LNCAP (cell line): ENCODE measurements around the gene PYHIN1.

Experiments
- TF ChIP-seq, protein P1 (sequence below): fragments of 450-650 bp; IDR thresholded peaks from 2 replicates; pipeline ENCODE4 v1.5.1; 2017; ENCODE audit warnings: mild to moderate bottlenecking

The PYHIN1 gene

DNA sequence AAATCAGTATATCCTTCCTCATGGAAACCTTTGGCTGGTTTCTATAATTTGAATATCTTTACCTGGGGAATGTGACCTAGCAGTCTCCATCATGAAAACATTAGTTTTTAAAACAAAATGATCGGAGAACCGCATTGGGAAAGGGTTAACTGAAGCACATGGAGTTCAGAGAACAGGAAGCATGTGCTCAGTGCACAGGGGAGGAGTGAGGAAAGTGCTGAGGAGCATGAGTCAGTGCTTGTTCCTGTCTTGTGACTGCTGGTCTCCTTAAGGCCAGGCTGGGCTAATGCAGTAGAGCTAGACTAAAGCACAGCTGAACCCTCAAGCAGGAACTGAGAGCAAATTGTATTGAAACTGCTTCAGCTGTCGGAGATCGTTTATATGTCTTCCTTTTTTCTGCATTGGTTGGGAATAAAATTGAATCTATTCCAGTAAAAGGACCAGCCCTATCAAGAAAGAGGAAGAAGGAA is 84.1 kb downstream of the PYHIN1 start:
- TF ChIP-seq, protein P1, sequence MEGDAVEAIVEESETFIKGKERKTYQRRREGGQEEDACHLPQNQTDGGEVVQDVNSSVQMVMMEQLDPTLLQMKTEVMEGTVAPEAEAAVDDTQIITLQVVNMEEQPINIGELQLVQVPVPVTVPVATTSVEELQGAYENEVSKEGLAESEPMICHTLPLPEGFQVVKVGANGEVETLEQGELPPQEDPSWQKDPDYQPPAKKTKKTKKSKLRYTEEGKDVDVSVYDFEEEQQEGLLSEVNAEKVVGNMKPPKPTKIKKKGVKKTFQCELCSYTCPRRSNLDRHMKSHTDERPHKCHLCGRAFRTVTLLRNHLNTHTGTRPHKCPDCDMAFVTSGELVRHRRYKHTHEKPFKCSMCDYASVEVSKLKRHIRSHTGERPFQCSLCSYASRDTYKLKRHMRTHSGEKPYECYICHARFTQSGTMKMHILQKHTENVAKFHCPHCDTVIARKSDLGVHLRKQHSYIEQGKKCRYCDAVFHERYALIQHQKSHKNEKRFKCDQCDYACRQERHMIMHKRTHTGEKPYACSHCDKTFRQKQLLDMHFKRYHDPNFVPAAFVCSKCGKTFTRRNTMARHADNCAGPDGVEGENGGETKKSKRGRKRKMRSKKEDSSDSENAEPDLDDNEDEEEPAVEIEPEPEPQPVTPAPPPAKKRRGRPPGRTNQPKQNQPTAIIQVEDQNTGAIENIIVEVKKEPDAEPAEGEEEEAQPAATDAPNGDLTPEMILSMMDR = no peak

DNA sequence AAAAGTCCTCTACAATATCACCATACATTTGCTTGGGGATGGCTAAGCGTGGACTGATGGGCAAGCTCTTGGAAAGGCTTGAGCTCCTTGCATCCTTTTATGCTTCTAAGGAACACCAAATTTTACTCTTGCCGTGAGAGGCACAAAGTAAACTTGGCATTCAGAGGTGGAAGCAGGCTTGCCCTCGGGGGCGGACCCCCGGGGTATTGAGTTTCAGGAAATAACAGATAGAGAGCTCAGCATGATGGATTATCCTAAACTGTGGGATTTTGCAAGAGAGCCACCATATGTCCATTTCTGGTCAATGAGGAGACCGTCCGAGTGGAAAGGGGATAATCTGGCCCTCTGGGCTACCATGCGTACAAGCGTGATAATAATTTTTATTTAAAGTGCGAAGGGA is 92.4 kb downstream of the PYHIN1 start:
- TF ChIP-seq, protein P1 = no peak

GRCh38 chr1:159025043-159025442 is 93.7 kb downstream of the PYHIN1 start:
- TF ChIP-seq, protein P1 = no peak
